ENCODE data around the gene SORCS3.

SORCS3 gene

GRCh38 chr10:104925232-104925851 is 284.3 kb downstream of the SORCS3 start:
- DNase-seq: no peak

- no peak for DNase-seq
Observed at GRCh38 chr10:104928734-104929133, 287.6 kb downstream of the SORCS3 start.

GRCh38 chr10:104931612-104932134 is 290.6 kb downstream of the SORCS3 start:
- no peak for DNase-seq

- no peak for DNase-seq
Observed at GRCh38 chr10:104935656-104936055, 294.6 kb downstream of the SORCS3 start.

GRCh38 chr10:104937567-104937966 is 296.5 kb downstream of the SORCS3 start:
- DNase-seq: no peak

GRCh38 chr10:104938031-104938430 is 296.9 kb downstream of the SORCS3 start:
- DNase-seq: no peak

- no peak for DNase-seq
Observed at GRCh38 chr10:104941662-104942061, 300.6 kb downstream of the SORCS3 start.

- DNase-seq: no peak
Observed at GRCh38 chr10:104947314-104947713, 306.2 kb downstream of the SORCS3 start.

GRCh38 chr10:104957178-104957841 is 316.2 kb downstream of the SORCS3 start:
- DNase-seq: no peak

GRCh38 chr10:104966563-104967297 is 325.6 kb downstream of the SORCS3 start:
- no peak for DNase-seq

- no peak for DNase-seq
Observed at GRCh38 chr10:104980368-104980767, 339.3 kb downstream of the SORCS3 start.

- no peak for DNase-seq
Observed at GRCh38 chr10:104981995-104982394, 340.9 kb downstream of the SORCS3 start.

- DNase-seq: no peak
Observed at GRCh38 chr10:104988686-104989085, 347.6 kb downstream of the SORCS3 start.

- DNase-seq: no peak
Observed at GRCh38 chr10:104989880-104990279, 348.8 kb downstream of the SORCS3 start.

GRCh38 chr10:104993085-104993484 is 352.0 kb downstream of the SORCS3 start:
- DNase-seq: no peak

- no peak for DNase-seq
Observed at GRCh38 chr10:105001269-105001668, 360.2 kb downstream of the SORCS3 start.

GRCh38 chr10:105010411-105011121 is 369.5 kb downstream of the SORCS3 start:
- no peak for DNase-seq

GRCh38 chr10:105017116-105017515 is 376.0 kb downstream of the SORCS3 start:
- DNase-seq: no peak

GRCh38 chr10:105017691-105018090 is 376.6 kb downstream of the SORCS3 start:
- no peak for DNase-seq

- no peak for DNase-seq
Observed at GRCh38 chr10:105023211-105024111, 382.4 kb downstream of the SORCS3 start.

- DNase-seq: no peak
Observed at GRCh38 chr10:105024184-105024583, 383.1 kb downstream of the SORCS3 start.

- no peak for DNase-seq
Observed at GRCh38 chr10:105025092-105025491, 384.0 kb downstream of the SORCS3 start.

Measured in activated CD8-positive, alpha-beta memory T cell treated with anti-CD3 and anti-CD28 coated beads for 24 hours (primary cell).